H9 (cell line): Measurements from ENCODE around the gene CRISPLD2. TPM values are rescaled to one million over a fixed set of nuclear protein-coding genes. Genes with fewer than 3 reads are reported as not detected.

Experiments used
- DNase-seq: peaks from one replicate; pipeline ENCODE4 v3.0.0-alpha.2; 2017
- H2AFZ ChIP-seq: one replicate; pipeline ENCODE4 v1.6.1; 2013; ENCODE audit warnings: mild to moderate bottlenecking, low read length, control low read depth, moderate library complexity
- H2AK5ac ChIP-seq: 2 replicates; pipeline ENCODE4 v1.6.1; 2013; ENCODE audit warnings: low read length, control low read depth, mixed read lengths; ENCODE audit not compliant: insufficient read length
- H2BK120ac ChIP-seq: one replicate; pipeline ENCODE4 v1.6.1; 2013; ENCODE audit warnings: low read depth, mild to moderate bottlenecking, low read length, control low read depth, inconsistent platforms; ENCODE audit not compliant: poor library complexity, severe bottlenecking
- H2BK12ac ChIP-seq: 2 replicates; pipeline ENCODE4 v1.6.1; 2013; ENCODE audit warnings: low read length, control low read depth, mixed read lengths, low read depth; ENCODE audit not compliant: insufficient read length
- H2BK15ac ChIP-seq: 2 replicates; pipeline ENCODE4 v1.6.1; 2013; ENCODE audit warnings: low read depth, low read length, control low read depth
- H2BK20ac ChIP-seq: one replicate; pipeline ENCODE4 v1.6.1; 2013; ENCODE audit warnings: low read depth, mild to moderate bottlenecking, low read length, control low read depth, inconsistent platforms; ENCODE audit not compliant: poor library complexity, severe bottlenecking
- H2BK5ac ChIP-seq: 2 replicates; pipeline ENCODE4 v1.6.1; 2013; ENCODE audit warnings: low read length, control low read depth, mixed read lengths; ENCODE audit not compliant: insufficient read length
- H3K14ac ChIP-seq: 2 replicates; pipeline ENCODE4 v1.6.1; 2013; ENCODE audit warnings: low read length, control low read depth; ENCODE audit not compliant: insufficient read depth
- H3K18ac ChIP-seq: 2 replicates; pipeline ENCODE4 v1.6.1; 2013; ENCODE audit warnings: low read depth, mild to moderate bottlenecking, mixed read lengths, low read length, control low read depth; ENCODE audit not compliant: insufficient read length
- H3K23ac ChIP-seq: 2 replicates; pipeline ENCODE4 v1.6.1; 2013; ENCODE audit warnings: low read length, control low read depth, mixed read lengths, low read depth; ENCODE audit not compliant: insufficient read length
- H3K23me2 ChIP-seq: 2 replicates; pipeline ENCODE4 v1.6.1; 2013; ENCODE audit warnings: low read depth, mild to moderate bottlenecking, mixed read lengths, low read length, control low read depth; ENCODE audit not compliant: insufficient read length, poor library complexity, severe bottlenecking
- H3K27ac ChIP-seq: 2 replicates; pipeline ENCODE4 v1.5.1; 2013; ENCODE audit warnings: low read length, control low read depth, mixed read lengths, low read depth; ENCODE audit not compliant: insufficient read length
- H3K27me3 ChIP-seq: 2 replicates; pipeline ENCODE4 v1.6.1; 2013; ENCODE audit warnings: low read length, control low read depth, inconsistent platforms; ENCODE audit not compliant: insufficient read depth
- H3K4ac ChIP-seq: 2 replicates; pipeline ENCODE4 v1.6.1; 2013; ENCODE audit warnings: low read depth, mild to moderate bottlenecking, control low read depth, inconsistent platforms, low read length, moderate library complexity
- H3K4me1 ChIP-seq: 2 replicates; pipeline ENCODE4 v1.6.1; 2013; ENCODE audit warnings: low read length, control low read depth, inconsistent platforms; ENCODE audit not compliant: insufficient read depth
- H3K4me2 ChIP-seq: 2 replicates; pipeline ENCODE4 v1.6.1; 2013; ENCODE audit warnings: low read length, control low read depth, mixed read lengths; ENCODE audit not compliant: insufficient read length, insufficient read depth
- H3K56ac ChIP-seq: 2 replicates; pipeline ENCODE4 v1.6.1; 2013; ENCODE audit warnings: low read depth, mild to moderate bottlenecking, mixed read lengths, low read length, control low read depth; ENCODE audit not compliant: insufficient read length
- H3K79me1 ChIP-seq: 2 replicates; pipeline ENCODE4 v1.6.1; 2013; ENCODE audit warnings: low read depth, mild to moderate bottlenecking, moderate library complexity, low read length, control low read depth, inconsistent platforms; ENCODE audit not compliant: insufficient read depth, poor library complexity, severe bottlenecking
- H3K79me2 ChIP-seq: 2 replicates; pipeline ENCODE4 v1.6.1; 2013; ENCODE audit warnings: low read length, control low read depth, inconsistent platforms; ENCODE audit not compliant: insufficient read depth
- H3K9ac ChIP-seq: 2 replicates; pipeline ENCODE4 v1.6.1; 2013; ENCODE audit warnings: low read length, control low read depth, mixed read lengths; ENCODE audit not compliant: insufficient read length; ENCODE audit errors: extremely low read depth
- H3K9me3 ChIP-seq: one replicate; pipeline ENCODE4 v1.6.1; 2013; ENCODE audit warnings: low read depth, low read length, inconsistent platforms; ENCODE audit not compliant: control insufficient read depth
- H3T11ph ChIP-seq: one replicate; pipeline ENCODE4 v1.6.1; 2013; ENCODE audit warnings: mild to moderate bottlenecking, low read length, control low read depth, inconsistent platforms
- H4K20me1 ChIP-seq: one replicate; pipeline ENCODE4 v1.6.1; 2013; ENCODE audit not compliant: control insufficient read depth, insufficient read length, insufficient read depth
- H4K5ac ChIP-seq: 2 replicates; pipeline ENCODE4 v1.6.1; 2013; ENCODE audit warnings: low read depth, mild to moderate bottlenecking, mixed read lengths, low read length, control low read depth; ENCODE audit not compliant: insufficient read length
- H4K8ac ChIP-seq: replicated peaks from 2 replicates; pipeline ENCODE4 v1.6.1; 2013; ENCODE audit warnings: low read length, control low read depth, mixed read lengths, low read depth; ENCODE audit not compliant: insufficient read length
- H4K91ac ChIP-seq: 2 replicates; pipeline ENCODE4 v1.6.1; 2013; ENCODE audit warnings: low read depth, mild to moderate bottlenecking, moderate library complexity, mixed read lengths, low read length, control low read depth; ENCODE audit not compliant: insufficient read length
- H3K27ac Mint-ChIP-seq, 3 experiments: 2 replicates in 2 of 3; 3 replicates in 1 of 3; pipeline ENCODE4 v1.8.0; 2020 to 2021; ENCODE audit warnings: mixed read lengths in 3 of 3, mild to moderate bottlenecking in 1 of 3, moderate library complexity in 1 of 3
- H3K27me3 Mint-ChIP-seq: 2 replicates; pipeline ENCODE4 v1.8.0; 2021; ENCODE audit warnings: low read depth, mild to moderate bottlenecking, moderate library complexity, mixed read lengths
- H3K36me3 Mint-ChIP-seq, 3 experiments: 2 replicates in 2 of 3; 3 replicates in 1 of 3; pipeline ENCODE4 v1.8.0; 2020 to 2021; ENCODE audit warnings: low read depth in 3 of 3, mixed read lengths in 3 of 3; ENCODE audit not compliant: insufficient read depth in 1 of 3
- H3K4me1 Mint-ChIP-seq, 2 experiments: 2 replicates each; pipeline ENCODE4 v1.8.0; 2020; ENCODE audit warnings: mixed read lengths in 2 of 2
- H3K4me3 Mint-ChIP-seq, 2 experiments: 2 replicates in 1 of 2; 3 replicates in 1 of 2; pipeline ENCODE4 v1.8.0; 2020 to 2021; ENCODE audit warnings: mild to moderate bottlenecking in 2 of 2, mixed read lengths in 2 of 2, moderate library complexity in 1 of 2
- H3K9me3 Mint-ChIP-seq, 2 experiments: 2 replicates in 1 of 2; 3 replicates in 1 of 2; pipeline ENCODE4 v1.8.0; 2020; ENCODE audit warnings: mild to moderate bottlenecking in 2 of 2, mixed read lengths in 2 of 2, moderate library complexity in 1 of 2
- WGBS: extraction: QIAGEN DNeasy Blood & Tissue Kit; methylation state at CpG from one replicate; pipeline ENCODE4 v1.1.7; 2013; ENCODE audit warnings: missing lambda C conversion rate, low lambda C conversion rate, mixed read lengths; ENCODE audit not compliant: insufficient read length; ENCODE audit errors: extremely low coverage; 5-methylcytosine and 5-hydroxymethylcytosine counted together
- total RNA-seq: library from RNA; stranded (reverse); gene quantifications from 2 replicates; pipeline ENCODE4 v1.2.1, GENCODE V29; 2021
- TF ChIP-seq, protein P1 (sequence below): fragments of 200-600 bp; sonication (generic); conservative IDR thresholded peaks from 3 replicates; pipeline ENCODE4 v1.8.0; 2021; ENCODE audit warnings: antibody characterized with exemption, mild to moderate bottlenecking

The CRISPLD2 gene
- total RNA-seq, 1 experiment from 2014 or later: 2.3 TPM

DNA sequence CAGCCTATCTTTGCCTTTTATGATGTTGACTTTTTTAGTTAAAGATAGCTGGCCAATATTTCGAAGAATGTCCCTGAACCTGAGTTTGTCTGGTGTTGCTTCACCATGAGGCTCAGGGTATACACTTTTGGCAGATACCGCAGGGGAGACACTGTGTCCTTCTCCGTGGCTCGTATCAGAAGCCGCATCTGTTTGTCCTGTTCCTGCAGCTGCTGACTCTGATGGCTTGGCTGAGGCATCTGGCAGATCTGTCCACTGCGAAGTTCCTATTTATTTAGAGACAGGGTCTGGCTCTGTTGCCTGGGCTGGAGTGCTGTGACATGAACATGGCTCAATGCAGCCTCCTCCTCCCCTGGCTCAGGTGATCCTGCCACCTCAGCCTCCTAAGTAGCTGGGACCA, 93.5 kb downstream of the CRISPLD2 start:
- H2BK20ac ChIP-seq: no peak overlapping the region
- H3K4me3 Mint-ChIP-seq: no peak overlapping the region
- WGBS: no CpG with 5 or more reads among the region's 6 CpGs
- H2AK5ac ChIP-seq: no peak overlapping the region
- H3K27me3 Mint-ChIP-seq: peaks cover 3% of the 10 kb centered on the region; the same call in 1 of the 2 replicates
- TF ChIP-seq, protein P1, sequence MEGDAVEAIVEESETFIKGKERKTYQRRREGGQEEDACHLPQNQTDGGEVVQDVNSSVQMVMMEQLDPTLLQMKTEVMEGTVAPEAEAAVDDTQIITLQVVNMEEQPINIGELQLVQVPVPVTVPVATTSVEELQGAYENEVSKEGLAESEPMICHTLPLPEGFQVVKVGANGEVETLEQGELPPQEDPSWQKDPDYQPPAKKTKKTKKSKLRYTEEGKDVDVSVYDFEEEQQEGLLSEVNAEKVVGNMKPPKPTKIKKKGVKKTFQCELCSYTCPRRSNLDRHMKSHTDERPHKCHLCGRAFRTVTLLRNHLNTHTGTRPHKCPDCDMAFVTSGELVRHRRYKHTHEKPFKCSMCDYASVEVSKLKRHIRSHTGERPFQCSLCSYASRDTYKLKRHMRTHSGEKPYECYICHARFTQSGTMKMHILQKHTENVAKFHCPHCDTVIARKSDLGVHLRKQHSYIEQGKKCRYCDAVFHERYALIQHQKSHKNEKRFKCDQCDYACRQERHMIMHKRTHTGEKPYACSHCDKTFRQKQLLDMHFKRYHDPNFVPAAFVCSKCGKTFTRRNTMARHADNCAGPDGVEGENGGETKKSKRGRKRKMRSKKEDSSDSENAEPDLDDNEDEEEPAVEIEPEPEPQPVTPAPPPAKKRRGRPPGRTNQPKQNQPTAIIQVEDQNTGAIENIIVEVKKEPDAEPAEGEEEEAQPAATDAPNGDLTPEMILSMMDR: no peak
- no peak overlapping the region for H3K9ac ChIP-seq
- H2AFZ ChIP-seq: no peak overlapping the region
- H2BK12ac ChIP-seq: no peak overlapping the region
- no peak overlapping the region for H3K27ac Mint-ChIP-seq
- H2BK120ac ChIP-seq: no peak overlapping the region
- H2BK15ac ChIP-seq: no peak overlapping the region
- no peak overlapping the region for H3K4ac ChIP-seq
- H3K18ac ChIP-seq: no peak overlapping the region
- no peaks in the 10 kb centered on the region for H4K20me1 ChIP-seq
- H3K23me2 ChIP-seq: no peaks in the 10 kb centered on the region
- no peak overlapping the region for H3K14ac ChIP-seq
- H3K9me3 Mint-ChIP-seq: no peaks in the 10 kb centered on the region; a peak in 1 of 5 replicates
- no peak overlapping the region for H2BK5ac ChIP-seq
- H3K79me2 ChIP-seq: no peaks in the 10 kb centered on the region
- no peak overlapping the region for H3K4me2 ChIP-seq
- no peaks in the 10 kb centered on the region for H3K4me1 ChIP-seq
- H3K36me3 Mint-ChIP-seq: no peaks in the 10 kb centered on the region
- no peak overlapping the region for H3T11ph ChIP-seq
- H3K27me3 ChIP-seq: no peaks in the 10 kb centered on the region
- H4K91ac ChIP-seq: no peak overlapping the region
- peaks cover 0 to 5% of the 10 kb centered on the region in 2 experiments; a peak in 2 of 4 replicates for H3K4me1 Mint-ChIP-seq
- H3K27ac ChIP-seq: no peak overlapping the region
- H4K5ac ChIP-seq: no peak overlapping the region
- H3K56ac ChIP-seq: no peak overlapping the region
- no peak overlapping the region for H3K23ac ChIP-seq
- H3K9me3 ChIP-seq: no peaks in the 10 kb centered on the region
- H3K79me1 ChIP-seq: no peaks in the 10 kb centered on the region
- no peak overlapping the region for H4K8ac ChIP-seq
- no peak for DNase-seq
